Bronchial epithelial cell (primary cell): ENCODE measurements around the gene IFNL1. TPM values are rescaled to one million over a fixed set of nuclear protein-coding genes. Genes with fewer than 3 reads are reported as not detected.
"Not testable (repeated sequence)": the region's sequence is repeated elsewhere in the genome, so short reads cannot be mapped to it uniquely, and the experiment has no call there.

Experiments
- DNase-seq: peaks from one replicate; pipeline ENCODE4 v3.0.0-alpha.2; 2010; ENCODE audit warnings: low read depth
- FAIRE-seq: peaks from 2 replicates; lab custom pipeline; 2011; peaks lifted over from hg19 to GRCh38; lab: Jason Lieb, UNC
- H3K27me3 ChIP-seq: 2 replicates; pipeline ENCODE4 v1.5.1; 2011; ENCODE audit warnings: low read length; ENCODE audit not compliant: control insufficient read depth, insufficient read depth
- H3K36me3 ChIP-seq: 2 replicates; pipeline ENCODE4 v1.5.1; 2011; ENCODE audit warnings: low read length; ENCODE audit not compliant: control insufficient read depth, insufficient read depth
- H3K4me3 ChIP-seq: 2 replicates; pipeline ENCODE4 v1.5.1; 2011; ENCODE audit warnings: mild to moderate bottlenecking, low read depth, low read length, control low read depth
- total RNA-seq: library from RNA; depleted of rRNA; stranded (reverse); fragments of >200 nt; gene quantifications from 2 replicates; pipeline ENCODE4 v1.2.1, GENCODE V29; 2014
- TF ChIP-seq, protein P1 (sequence below): IDR thresholded peaks from 2 replicates; pipeline ENCODE4 v1.5.1; 2011; ENCODE audit warnings: mild to moderate bottlenecking, moderate library complexity, low read length, control low read depth, inconsistent platforms; ENCODE audit not compliant: insufficient read depth, severe bottlenecking

IFNL1 gene
- total RNA-seq, 1 donor from 2014 or later: not detected

DNA sequence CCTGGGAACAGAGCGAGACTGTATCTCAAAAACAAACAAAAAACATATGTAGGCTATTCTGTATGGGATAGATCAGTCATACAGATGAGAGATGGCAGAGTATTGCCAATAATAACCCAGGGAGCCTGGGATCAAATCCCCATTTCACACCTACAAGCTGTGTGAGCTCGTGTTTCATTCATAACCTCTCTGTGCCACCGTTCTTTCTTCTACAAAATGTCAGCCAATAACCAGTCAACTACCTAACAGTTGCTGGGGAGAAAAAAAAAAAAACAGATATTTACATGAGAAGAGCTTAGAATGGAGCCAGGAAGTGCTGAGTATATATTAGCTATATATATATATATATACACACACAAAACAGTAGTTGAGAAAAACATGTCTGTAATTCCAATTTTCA lies 34.5 kb upstream of the IFNL1 start:
- peaks cover 33% of the 10 kb centered on the region for H3K27me3 ChIP-seq
- H3K36me3 ChIP-seq: no peaks in the 10 kb centered on the region
- H3K4me3 ChIP-seq: no peak overlapping the region
- DNase-seq (no peak), FAIRE-seq (no peak)
- TF ChIP-seq, protein P1, sequence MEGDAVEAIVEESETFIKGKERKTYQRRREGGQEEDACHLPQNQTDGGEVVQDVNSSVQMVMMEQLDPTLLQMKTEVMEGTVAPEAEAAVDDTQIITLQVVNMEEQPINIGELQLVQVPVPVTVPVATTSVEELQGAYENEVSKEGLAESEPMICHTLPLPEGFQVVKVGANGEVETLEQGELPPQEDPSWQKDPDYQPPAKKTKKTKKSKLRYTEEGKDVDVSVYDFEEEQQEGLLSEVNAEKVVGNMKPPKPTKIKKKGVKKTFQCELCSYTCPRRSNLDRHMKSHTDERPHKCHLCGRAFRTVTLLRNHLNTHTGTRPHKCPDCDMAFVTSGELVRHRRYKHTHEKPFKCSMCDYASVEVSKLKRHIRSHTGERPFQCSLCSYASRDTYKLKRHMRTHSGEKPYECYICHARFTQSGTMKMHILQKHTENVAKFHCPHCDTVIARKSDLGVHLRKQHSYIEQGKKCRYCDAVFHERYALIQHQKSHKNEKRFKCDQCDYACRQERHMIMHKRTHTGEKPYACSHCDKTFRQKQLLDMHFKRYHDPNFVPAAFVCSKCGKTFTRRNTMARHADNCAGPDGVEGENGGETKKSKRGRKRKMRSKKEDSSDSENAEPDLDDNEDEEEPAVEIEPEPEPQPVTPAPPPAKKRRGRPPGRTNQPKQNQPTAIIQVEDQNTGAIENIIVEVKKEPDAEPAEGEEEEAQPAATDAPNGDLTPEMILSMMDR: no peak

DNA sequence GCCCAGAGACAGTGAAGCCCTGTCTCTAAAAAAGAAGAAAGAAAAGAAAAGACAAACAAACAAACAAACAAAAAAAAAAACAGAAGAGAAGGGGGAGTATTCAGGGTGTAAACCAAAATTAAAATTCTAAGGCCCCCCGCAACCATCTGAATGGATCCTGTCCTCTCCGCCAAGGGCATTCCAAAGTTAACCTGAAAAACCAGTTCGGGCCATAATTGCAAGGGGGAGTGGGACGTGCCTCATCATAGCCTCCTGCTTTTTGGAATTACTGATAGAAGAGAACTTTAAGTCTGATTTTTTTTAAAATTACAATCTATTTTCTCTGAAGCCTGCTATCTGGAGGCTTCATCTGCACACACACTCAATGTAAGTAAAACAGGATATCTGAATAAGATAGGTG lies 33.7 kb upstream of the IFNL1 start:
- Histone ChIP-seq H3K27me3 (peaks cover 33% of the 10 kb centered on the region), H3K4me3 (no peak overlapping the region), H3K36me3 (no peaks in the 10 kb centered on the region)
- DNase-seq: no peak
- TF ChIP-seq, protein P1: no peak
- FAIRE-seq: no peak

DNA sequence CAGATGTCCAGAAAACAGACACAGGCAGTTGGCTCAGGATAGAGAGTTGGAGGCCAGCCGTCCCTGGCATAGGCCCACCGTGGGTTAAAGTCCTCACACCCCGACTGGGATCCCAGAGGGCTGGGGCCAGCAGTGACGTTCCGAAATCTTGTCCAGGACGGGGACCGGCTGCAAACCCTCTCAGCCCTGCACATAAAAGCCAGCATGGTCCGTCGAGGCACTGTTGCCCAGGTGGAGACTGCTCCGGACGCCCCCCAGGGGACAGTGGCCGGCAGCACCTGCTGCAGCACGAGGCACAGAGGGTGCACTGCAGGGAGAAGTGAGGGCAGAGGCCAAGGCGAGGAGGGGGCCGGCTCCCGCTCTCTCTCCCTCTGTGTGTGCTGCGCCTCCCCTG lies 32.3 kb upstream of the IFNL1 start:
- no peaks in the 10 kb centered on the region for H3K36me3 ChIP-seq
- no peak overlapping the region for H3K4me3 ChIP-seq
- FAIRE-seq (no peak), DNase-seq (no peak)
- H3K27me3 ChIP-seq: peaks cover 33% of the 10 kb centered on the region
- TF ChIP-seq, protein P1: no peak

DNA sequence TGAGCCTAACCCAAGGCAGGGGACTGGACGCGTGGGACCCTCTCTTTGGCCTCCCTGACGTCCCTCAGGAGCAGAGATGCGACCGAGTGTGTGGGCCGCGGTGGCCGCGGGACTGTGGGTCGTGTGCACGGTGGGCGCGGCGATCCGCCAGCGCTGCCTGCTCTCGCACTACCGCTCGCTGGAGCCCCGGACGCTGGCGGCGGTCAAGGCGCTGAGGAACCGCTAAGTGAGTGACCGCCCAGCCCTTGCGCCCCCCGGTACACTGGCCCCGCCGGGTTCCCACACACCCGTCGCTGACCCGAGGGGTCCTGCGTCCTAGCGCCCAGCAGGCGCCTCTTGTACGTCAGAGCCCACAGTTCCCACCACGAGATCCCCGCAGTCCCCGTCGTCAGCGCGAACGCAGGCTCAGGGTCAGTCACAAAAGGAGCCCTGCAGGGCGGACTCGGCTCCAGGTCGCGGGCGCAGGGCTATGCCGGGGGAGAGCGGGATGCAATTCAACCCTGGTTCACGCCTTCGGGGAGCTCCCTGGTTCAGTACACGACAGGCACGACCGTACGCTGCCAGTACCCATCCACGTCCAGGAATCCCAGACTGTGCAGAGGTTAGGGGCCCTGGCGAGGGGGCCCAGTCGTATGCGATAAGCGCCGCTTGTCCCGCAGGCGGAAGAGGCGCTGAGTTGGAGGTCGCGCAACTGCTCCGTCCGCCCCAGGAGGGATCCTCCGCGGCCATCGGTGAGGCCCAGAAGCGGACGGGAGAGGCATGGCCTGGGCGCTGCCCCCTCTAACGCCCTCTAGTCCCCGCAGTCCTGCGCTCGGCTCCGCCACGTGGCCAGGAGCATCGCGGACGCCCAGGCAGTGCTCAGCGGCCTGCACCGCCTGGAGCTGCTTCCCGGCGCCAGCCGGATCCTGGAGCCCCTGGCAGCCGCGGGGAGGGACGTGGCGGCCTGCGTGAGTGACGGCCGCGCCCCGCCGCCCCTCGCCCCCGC lies 31.6 kb upstream of the IFNL1 start:
- no peak for DNase-seq
- no peaks in the 10 kb centered on the region for H3K36me3 ChIP-seq
- TF ChIP-seq, protein P1: no peak
- no peak for FAIRE-seq
- peaks cover 33% of the 10 kb centered on the region for H3K27me3 ChIP-seq
- no peak overlapping the region for H3K4me3 ChIP-seq

DNA sequence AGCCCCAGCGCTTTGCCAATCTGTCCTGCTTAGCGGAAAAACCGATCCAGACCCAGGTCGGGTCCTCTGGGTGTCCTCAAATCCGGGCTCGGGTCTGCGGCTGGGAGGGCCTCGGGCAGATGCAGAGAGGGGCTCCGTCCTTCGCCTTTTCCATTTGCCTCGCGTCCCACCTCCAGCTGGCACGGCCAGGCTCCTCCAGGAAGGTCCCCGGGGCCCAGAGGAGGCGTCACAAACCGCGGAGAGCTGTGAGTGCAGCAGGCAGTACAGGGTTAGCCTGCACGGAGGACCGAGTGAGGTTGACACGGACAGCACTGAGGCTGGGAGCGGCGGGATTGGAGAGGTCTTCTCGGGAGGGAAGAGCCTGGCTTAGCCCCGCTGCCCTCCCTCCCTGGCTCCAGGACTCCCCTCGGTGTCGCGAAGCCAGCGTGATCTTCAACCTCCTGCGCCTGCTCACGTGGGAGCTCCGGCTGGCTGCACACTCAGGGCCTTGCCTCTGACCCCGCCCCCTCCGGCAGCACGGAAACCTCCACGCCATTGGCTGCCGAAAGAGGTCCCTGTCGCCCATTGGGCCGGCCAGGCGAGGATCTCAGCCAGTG lies 30.8 kb upstream of the IFNL1 start:
- H3K36me3 ChIP-seq: no peaks in the 10 kb centered on the region
- no peak overlapping the region for H3K4me3 ChIP-seq
- no peak for DNase-seq
- H3K27me3 ChIP-seq: peaks cover 33% of the 10 kb centered on the region
- TF ChIP-seq, protein P1: no peak
- FAIRE-seq: no peak

DNA sequence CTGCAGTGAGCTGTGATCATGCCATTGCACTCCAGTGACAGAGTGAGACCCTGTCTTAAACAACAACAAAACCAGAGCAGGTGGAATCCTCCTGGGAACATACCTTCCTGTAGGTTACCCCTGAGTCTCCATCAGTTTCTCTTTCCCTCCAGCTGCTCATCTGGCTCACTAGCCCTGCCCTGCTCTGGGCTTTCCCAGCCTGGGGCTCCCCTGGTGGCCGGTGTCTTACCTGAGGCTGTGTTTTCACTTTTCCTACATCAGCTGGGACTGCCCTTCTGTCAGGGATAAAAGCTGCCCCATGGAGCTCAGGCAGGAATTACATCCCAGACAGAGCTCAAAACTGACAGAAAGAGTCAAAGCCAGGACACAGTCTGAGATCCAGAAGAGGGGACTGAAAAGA lies 28.1 kb upstream of the IFNL1 start, which contains the start of gene IFNL2:
Gene IFNL2, plus strand, starts transcription at position 312 of the 400 bp plus-strand sequence. CDS start 173 bp downstream, outside the sequence.
- H3K36me3 ChIP-seq, H3K4me3 ChIP-seq, DNase-seq: not testable (repeated sequence)
- peaks cover 25% of the 10 kb centered on the region for H3K27me3 ChIP-seq
- FAIRE-seq: peak; percentile 98

DNA sequence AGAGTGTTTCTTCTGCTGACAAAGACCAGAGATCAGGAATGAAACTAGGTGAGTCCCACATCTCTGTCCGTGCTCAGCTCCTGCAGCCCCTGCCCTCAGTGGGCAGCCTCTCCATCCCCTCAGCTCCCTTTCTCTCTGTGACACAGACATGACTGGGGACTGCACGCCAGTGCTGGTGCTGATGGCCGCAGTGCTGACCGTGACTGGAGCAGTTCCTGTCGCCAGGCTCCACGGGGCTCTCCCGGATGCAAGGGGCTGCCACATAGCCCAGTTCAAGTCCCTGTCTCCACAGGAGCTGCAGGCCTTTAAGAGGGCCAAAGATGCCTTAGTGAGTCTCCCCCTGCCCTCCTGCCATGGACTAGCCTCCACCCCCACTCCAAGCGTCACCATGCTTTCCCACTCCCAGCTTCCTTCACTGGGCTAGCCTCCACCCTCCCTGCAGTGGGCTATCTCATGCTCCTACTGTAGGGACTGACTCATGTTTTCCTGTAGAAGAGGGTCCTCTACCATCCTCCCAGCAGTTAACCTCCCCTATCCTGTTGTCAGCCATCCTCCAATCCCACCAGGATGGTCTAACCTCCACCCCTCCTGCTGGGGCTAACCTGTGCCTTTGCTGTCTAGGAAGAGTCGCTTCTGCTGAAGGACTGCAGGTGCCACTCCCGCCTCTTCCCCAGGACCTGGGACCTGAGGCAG lies 27.5 kb upstream of the IFNL1 start:
- H3K4me3 ChIP-seq, H3K36me3 ChIP-seq, DNase-seq, FAIRE-seq: not testable (repeated sequence)
- peaks cover 21% of the 10 kb centered on the region for H3K27me3 ChIP-seq

DNA sequence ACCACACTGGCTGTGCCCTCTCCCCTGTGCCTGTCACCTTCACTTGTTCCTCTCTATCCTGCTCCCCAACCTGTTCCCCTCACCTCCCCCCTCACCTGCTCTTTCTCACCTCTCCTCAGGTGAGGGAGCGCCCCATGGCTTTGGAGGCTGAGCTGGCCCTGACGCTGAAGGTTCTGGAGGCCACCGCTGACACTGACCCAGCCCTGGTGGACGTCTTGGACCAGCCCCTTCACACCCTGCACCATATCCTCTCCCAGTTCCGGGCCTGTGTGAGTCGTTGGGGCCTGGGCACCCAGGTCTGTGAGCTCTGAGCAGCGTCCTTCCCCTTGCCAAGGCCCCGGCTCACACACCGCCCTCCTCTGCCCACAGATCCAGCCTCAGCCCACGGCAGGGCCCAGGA lies 26.8 kb upstream of the IFNL1 start:
- peaks cover 14% of the 10 kb centered on the region for H3K27me3 ChIP-seq
- not testable (repeated sequence) for FAIRE-seq, DNase-seq, H3K36me3 ChIP-seq, H3K4me3 ChIP-seq
